ENCODE results near the gene SHBG.

GRCh38 chr17:7612294-7612640 is 17.7 kb upstream of the SHBG start:
- TF ChIP-seq EZH2phosphoT487 (conservative IDR thresholded peaks at IDR 0.05; ENCODE audit: low read length): no peak
- no peak for TF ChIP-seq CTCF (IDR thresholded peaks at IDR 0.05; ENCODE audit: insufficient read depth, low read length, poor library complexity, severe bottlenecking)

Measured in SU-DHL-6 (cell line).